SK-N-SH (cell line): Measurements from ENCODE around the gene CCNL1. TPM values are rescaled to one million over a fixed set of nuclear protein-coding genes. Genes with fewer than 3 reads are reported as not detected.

Source experiments
- CTCF ChIA-PET: fragments of 300-600, 350-600 bp; formaldehyde crosslinking; extraction: SDS; loops from one replicate; lab custom pipeline; 2021; lab: Yijun Ruan, JAX
- POLR2A ChIA-PET: fragments of 350-600 bp; sonication (Branson Sonifier 250); formaldehyde crosslinking; extraction: SDS; loops from one replicate; lab custom pipeline; 2020; ENCODE audit warnings: antibody characterized with exemption, inconsistent platforms; lab: Yijun Ruan, JAX
- DNase-seq: peaks from one replicate; pipeline ENCODE4 v3.0.0; 2012
- H2AFZ ChIP-seq: fragments of 200-600 bp; sonication (generic); 2 replicates; pipeline ENCODE4 v1.8.1; 2016; ENCODE audit warnings: antibody characterized with exemption, mild to moderate bottlenecking, low read depth
- H3F3A ChIP-seq: fragments of 200-600 bp; sonication (generic); replicated peaks from 2 replicates; pipeline ENCODE3; 2016; ENCODE audit warnings: antibody characterized with exemption, mild to moderate bottlenecking; ENCODE audit not compliant: insufficient read depth
- H3K27ac ChIP-seq, 2 experiments: fragments of 200-500 bp in 1 of 2; fragments of 200-600 bp in 1 of 2; sonication (Bioruptor generic) in 1 of 2; sonication (generic), shearing (Covaris generic) in 1 of 2; 2 replicates each; pipeline versions ENCODE4 v1.5.1 to v1.6.1; 2014 to 2016; ENCODE audit warnings: low read depth in 2 of 2, inconsistent platforms in 1 of 2, low read length in 1 of 2, mild to moderate bottlenecking in 1 of 2, mixed read lengths in 1 of 2
- H3K27me3 ChIP-seq: fragments of 200-600 bp; sonication (generic), shearing (Covaris generic); 2 replicates; pipeline ENCODE4 v1.6.1; 2016; ENCODE audit warnings: mixed run types; ENCODE audit not compliant: insufficient read depth
- H3K36me3 ChIP-seq, 2 experiments: fragments of 200-500 bp in 1 of 2; fragments of 200-600 bp in 1 of 2; sonication (Bioruptor generic) in 1 of 2; sonication (generic) in 1 of 2; replicated peaks in 1 of 2; 2 replicates each; pipeline versions ENCODE3 to v1.5.1; 2014 to 2016; ENCODE audit warnings: low read length in 1 of 2, mild to moderate bottlenecking in 1 of 2; ENCODE audit not compliant: insufficient read depth in 2 of 2, control insufficient read depth in 1 of 2
- H3K4me1 ChIP-seq, 2 experiments: fragments of 200-500 bp in 1 of 2; fragments of 200-600 bp in 1 of 2; sonication (Bioruptor generic) in 1 of 2; sonication (generic), shearing (Covaris generic) in 1 of 2; 2 replicates each; pipeline versions ENCODE4 v1.5.1 to v1.6.1; 2014 to 2016; ENCODE audit warnings: low read depth in 1 of 2, low read length in 1 of 2, mixed run types in 1 of 2; ENCODE audit not compliant: insufficient read depth in 2 of 2, control insufficient read depth in 1 of 2
- H3K4me2 ChIP-seq: fragments of 200-600 bp; sonication (generic), shearing (Covaris generic); 2 replicates; pipeline ENCODE4 v1.6.1; 2017; ENCODE audit warnings: mixed run types
- H3K4me3 ChIP-seq, 2 experiments: fragments of 200-500 bp in 1 of 2; fragments of 200-600 bp in 1 of 2; sonication (Bioruptor generic) in 1 of 2; sonication (generic), shearing (Covaris generic) in 1 of 2; 2 replicates each; pipeline versions ENCODE4 v1.5.1 to v1.8.1; 2014 to 2016; ENCODE audit warnings: low read depth in 2 of 2, inconsistent platforms in 1 of 2, low read length in 1 of 2, mild to moderate bottlenecking in 1 of 2, mixed read lengths in 1 of 2, moderate library complexity in 1 of 2
- H3K79me2 ChIP-seq: fragments of 200-600 bp; sonication (generic); 2 replicates; pipeline ENCODE4 v1.8.1; 2017; ENCODE audit warnings: mild to moderate bottlenecking; ENCODE audit not compliant: insufficient read depth
- H3K9ac ChIP-seq: fragments of 200-600 bp; sonication (generic); 2 replicates; pipeline ENCODE4 v1.6.1; 2017; ENCODE audit warnings: mixed run types
- H3K9me2 ChIP-seq: fragments of 200-600 bp; sonication (generic); 2 replicates; pipeline ENCODE4 v1.6.1; 2017; ENCODE audit warnings: mixed run types
- H3K9me3 ChIP-seq: fragments of 200-600 bp; sonication (generic); 2 replicates; pipeline ENCODE4 v1.6.1; 2017; ENCODE audit warnings: mixed run types, mild to moderate bottlenecking, moderate library complexity
- H4K20me1 ChIP-seq: fragments of 200-600 bp; sonication (generic); 2 replicates; pipeline ENCODE4 v1.6.1; 2017; ENCODE audit warnings: mild to moderate bottlenecking, mixed run types; ENCODE audit not compliant: insufficient read depth
- CHD2 ChIP-seq: fragments of 150-350 bp; IDR thresholded peaks from 2 replicates; pipeline ENCODE4 v1.6.1; 2018; ENCODE audit warnings: low read length; ENCODE audit not compliant: partially characterized antibody
- EZH2phosphoT487 ChIP-seq: fragments of 200-600 bp; sonication (generic); IDR thresholded peaks from 2 replicates; pipeline ENCODE4 v1.6.1; 2017; ENCODE audit warnings: low read depth, mixed run types, mild to moderate bottlenecking, antibody characterized with exemption, moderate library complexity, borderline replicate concordance
- GABPA ChIP-seq: IDR thresholded peaks from 2 replicates; pipeline ENCODE4 v1.4.0; 2012; ENCODE audit warnings: low read depth, mild to moderate bottlenecking
- MXI1 ChIP-seq: IDR thresholded peaks from 2 replicates; pipeline ENCODE4 v1.6.1; 2012; ENCODE audit warnings: mild to moderate bottlenecking, low read depth, low read length, improper control_type of control experiment
- POLR2AphosphoS5 ChIP-seq: IDR thresholded peaks from 2 replicates; pipeline ENCODE4 v1.6.1; 2012; ENCODE audit warnings: low read depth, low read length
- TCF12 ChIP-seq: IDR thresholded peaks from 2 replicates; pipeline ENCODE4 v1.4.0; 2012
- YY1 ChIP-seq: IDR thresholded peaks from 2 replicates; pipeline ENCODE4 v1.4.0; 2012; ENCODE audit warnings: low read depth, mild to moderate bottlenecking
- WGBS: methylation state at CpG from one replicate; pipeline ENCODE4 v1.1.6; 2017; ENCODE audit warnings: low lambda C conversion rate; 5-methylcytosine and 5-hydroxymethylcytosine counted together
- polyA plus RNA-seq, 3 experiments: library from polyadenylated mRNA; depleted of rRNA; stranded (reverse); fragments of >200 nt; gene quantifications; 2 replicates each; pipeline ENCODE4 v1.2.3, GENCODE V29; 2012
- TF ChIP-seq, protein P1 (sequence below): fragments of 200-600 bp; sonication (generic); IDR thresholded peaks from 2 replicates; pipeline ENCODE4 v1.6.1; 2017; ENCODE audit warnings: antibody characterized with exemption, mild to moderate bottlenecking, moderate library complexity
- TF ChIP-seq, protein P2 (sequence below): fragments of 150-350 bp; IDR thresholded peaks from 2 replicates; pipeline ENCODE4 v1.6.1; 2017; ENCODE audit warnings: antibody characterized with exemption, low read length, low read depth, borderline replicate concordance
- TF ChIP-seq, protein P3 (sequence below): fragments of 150-350 bp; IDR thresholded peaks from 2 replicates; pipeline ENCODE4 v1.6.1; 2016; ENCODE audit warnings: mild to moderate bottlenecking, low read depth, low read length

CCNL1 gene
- polyA plus RNA-seq, 1 of the 3 experiments (the other 2 are of a cell fraction) = 99.8 TPM

DNA sequence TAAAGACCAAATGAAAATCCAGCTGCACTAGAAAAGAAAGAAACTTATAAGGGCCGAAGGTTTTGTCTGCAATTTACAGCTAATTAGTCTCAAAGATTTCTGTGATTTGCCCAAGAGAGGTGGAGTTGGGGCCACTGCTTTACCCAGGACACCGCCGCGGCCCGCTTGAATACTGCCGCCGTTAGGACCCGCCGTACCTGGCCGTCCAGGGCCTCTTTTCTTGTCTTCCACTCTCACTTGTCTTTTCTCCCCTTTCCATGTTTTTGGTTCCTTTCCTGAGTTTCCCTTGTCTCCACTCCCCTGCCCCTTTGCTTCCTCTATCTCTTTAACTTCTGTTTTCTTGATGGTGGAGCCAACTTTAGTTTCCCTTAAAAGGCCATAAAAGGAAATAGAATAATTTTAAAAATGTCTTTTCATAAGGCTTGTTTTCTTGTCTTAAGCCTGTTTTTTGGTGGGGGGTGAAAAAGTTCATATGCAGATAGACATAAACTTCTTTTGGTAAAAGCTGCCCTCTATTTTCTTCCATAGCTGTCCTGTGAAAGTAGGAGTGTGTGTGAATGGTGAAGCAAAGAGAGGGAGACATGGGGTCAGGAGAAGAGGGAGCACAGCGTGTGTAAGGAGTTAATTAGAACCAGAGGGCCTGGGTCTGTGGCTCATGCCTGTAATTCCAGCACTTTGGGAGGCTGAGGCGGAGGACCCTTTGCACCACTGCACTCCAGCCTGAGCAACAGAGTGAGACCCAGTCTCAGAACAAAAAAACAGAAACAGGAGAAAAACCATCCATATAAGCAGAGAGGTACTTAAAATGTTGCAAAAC is 16.0 kb upstream of the CCNL1 start:
- peaks cover 0 to 3% of the 10 kb centered on the region in 2 experiments for H3K36me3 ChIP-seq
- peak; percentile 68 for DNase-seq
- POLR2A ChIA-PET = interaction anchor here (0.6 to 2.8 kb wide), 6 partner anchors 16 to 235 kb away, joined by 3 to 94 read pairs (median 4); partner anchors contain the start of gene CCNL1
- H3K9ac ChIP-seq = peak overlapping the region; percentile 96
- TF ChIP-seq, protein P1, sequence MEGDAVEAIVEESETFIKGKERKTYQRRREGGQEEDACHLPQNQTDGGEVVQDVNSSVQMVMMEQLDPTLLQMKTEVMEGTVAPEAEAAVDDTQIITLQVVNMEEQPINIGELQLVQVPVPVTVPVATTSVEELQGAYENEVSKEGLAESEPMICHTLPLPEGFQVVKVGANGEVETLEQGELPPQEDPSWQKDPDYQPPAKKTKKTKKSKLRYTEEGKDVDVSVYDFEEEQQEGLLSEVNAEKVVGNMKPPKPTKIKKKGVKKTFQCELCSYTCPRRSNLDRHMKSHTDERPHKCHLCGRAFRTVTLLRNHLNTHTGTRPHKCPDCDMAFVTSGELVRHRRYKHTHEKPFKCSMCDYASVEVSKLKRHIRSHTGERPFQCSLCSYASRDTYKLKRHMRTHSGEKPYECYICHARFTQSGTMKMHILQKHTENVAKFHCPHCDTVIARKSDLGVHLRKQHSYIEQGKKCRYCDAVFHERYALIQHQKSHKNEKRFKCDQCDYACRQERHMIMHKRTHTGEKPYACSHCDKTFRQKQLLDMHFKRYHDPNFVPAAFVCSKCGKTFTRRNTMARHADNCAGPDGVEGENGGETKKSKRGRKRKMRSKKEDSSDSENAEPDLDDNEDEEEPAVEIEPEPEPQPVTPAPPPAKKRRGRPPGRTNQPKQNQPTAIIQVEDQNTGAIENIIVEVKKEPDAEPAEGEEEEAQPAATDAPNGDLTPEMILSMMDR = no peak
- TF ChIP-seq YY1 (no peak), CHD2 (no peak), POLR2AphosphoS5 (no peak), TCF12 (peak; percentile 45; the same call in 1 of the 2 replicates), GABPA (no peak), EZH2phosphoT487 (no peak), MXI1 (0 out of 2 replicates have a peak, but pooled peaks have one; percentile 22)
- TF ChIP-seq, protein P2, sequence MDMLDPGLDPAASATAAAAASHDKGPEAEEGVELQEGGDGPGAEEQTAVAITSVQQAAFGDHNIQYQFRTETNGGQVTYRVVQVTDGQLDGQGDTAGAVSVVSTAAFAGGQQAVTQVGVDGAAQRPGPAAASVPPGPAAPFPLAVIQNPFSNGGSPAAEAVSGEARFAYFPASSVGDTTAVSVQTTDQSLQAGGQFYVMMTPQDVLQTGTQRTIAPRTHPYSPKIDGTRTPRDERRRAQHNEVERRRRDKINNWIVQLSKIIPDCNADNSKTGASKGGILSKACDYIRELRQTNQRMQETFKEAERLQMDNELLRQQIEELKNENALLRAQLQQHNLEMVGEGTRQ = no peak
- TF ChIP-seq, protein P3, sequence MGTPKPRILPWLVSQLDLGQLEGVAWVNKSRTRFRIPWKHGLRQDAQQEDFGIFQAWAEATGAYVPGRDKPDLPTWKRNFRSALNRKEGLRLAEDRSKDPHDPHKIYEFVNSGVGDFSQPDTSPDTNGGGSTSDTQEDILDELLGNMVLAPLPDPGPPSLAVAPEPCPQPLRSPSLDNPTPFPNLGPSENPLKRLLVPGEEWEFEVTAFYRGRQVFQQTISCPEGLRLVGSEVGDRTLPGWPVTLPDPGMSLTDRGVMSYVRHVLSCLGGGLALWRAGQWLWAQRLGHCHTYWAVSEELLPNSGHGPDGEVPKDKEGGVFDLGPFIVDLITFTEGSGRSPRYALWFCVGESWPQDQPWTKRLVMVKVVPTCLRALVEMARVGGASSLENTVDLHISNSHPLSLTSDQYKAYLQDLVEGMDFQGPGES = no peak
- H3K4me2 ChIP-seq = peak overlapping the region; percentile 89
- 6% methylated on average over 12 of the region's 12 CpGs for WGBS
- H3K9me3 ChIP-seq = no peaks in the 10 kb centered on the region
- peaks cover 8% of the 10 kb centered on the region for H3F3A ChIP-seq
- no peaks in the 10 kb centered on the region for H3K9me2 ChIP-seq
- H3K79me2 ChIP-seq = peaks cover 34% of the 10 kb centered on the region
- no peaks in the 10 kb centered on the region for H3K27me3 ChIP-seq
- CTCF ChIA-PET = interaction anchor here (0.6 to 4.5 kb wide), 6 partner anchors 14 to 396 kb away, joined by 3 to 22 read pairs (median 6); partner anchors contain the start of gene CCNL1
- H2AFZ ChIP-seq = peak overlapping the region; percentile 83
- H4K20me1 ChIP-seq = no peaks in the 10 kb centered on the region
- H3K4me1 ChIP-seq = peaks cover 0 to 10% of the 10 kb centered on the region in 2 experiments; a peak in 2 of 4 replicates
- H3K27ac ChIP-seq = peak overlapping the region; percentile 94 to 98
- peak overlapping the region; percentile 73 to 74 for H3K4me3 ChIP-seq
